HG02571 (cell line): Measurements from ENCODE around the gene UNC93B1.

Experiments used
- ATAC-seq: cut with Tn5 transposase; IDR thresholded peaks from one replicate; pipeline ENCODE4 v1.9.1; 2021; ENCODE audit warnings: mild to moderate bottlenecking, moderate library complexity; ENCODE audit not compliant: unreplicated experiment

Gene UNC93B1

DNA sequence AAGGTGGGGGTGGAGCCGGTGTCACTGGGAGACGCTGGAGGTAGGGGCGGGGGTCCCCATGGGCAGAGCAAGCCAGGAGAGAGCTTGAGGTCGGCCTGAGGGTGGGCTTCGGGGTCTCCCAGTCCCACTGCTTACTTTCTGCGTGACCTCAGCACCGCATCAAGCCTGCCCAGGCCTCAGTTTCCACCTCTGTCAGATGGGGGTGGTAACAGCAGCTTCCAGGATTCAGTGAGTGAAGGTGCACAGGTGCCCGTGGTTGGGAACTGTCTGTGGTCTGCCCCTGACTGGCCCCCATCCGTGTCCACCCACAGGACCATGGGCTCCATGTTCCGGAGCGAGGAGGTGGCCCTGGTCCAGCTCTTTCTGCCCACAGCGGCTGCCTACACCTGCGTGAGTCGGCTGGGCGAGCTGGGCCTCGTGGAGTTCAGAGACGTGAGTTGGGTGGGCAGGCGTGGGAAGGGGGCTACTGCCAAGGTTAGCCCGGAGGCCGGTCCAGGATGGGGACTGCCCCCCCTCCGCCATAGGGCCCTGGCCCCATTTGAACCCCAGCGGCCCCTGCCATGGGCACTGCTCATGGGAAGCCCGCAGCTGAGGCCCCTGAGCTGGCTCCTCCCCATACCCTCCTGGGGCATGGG is 37.2 kb upstream of the UNC93B1 start:
- no peak for ATAC-seq

DNA sequence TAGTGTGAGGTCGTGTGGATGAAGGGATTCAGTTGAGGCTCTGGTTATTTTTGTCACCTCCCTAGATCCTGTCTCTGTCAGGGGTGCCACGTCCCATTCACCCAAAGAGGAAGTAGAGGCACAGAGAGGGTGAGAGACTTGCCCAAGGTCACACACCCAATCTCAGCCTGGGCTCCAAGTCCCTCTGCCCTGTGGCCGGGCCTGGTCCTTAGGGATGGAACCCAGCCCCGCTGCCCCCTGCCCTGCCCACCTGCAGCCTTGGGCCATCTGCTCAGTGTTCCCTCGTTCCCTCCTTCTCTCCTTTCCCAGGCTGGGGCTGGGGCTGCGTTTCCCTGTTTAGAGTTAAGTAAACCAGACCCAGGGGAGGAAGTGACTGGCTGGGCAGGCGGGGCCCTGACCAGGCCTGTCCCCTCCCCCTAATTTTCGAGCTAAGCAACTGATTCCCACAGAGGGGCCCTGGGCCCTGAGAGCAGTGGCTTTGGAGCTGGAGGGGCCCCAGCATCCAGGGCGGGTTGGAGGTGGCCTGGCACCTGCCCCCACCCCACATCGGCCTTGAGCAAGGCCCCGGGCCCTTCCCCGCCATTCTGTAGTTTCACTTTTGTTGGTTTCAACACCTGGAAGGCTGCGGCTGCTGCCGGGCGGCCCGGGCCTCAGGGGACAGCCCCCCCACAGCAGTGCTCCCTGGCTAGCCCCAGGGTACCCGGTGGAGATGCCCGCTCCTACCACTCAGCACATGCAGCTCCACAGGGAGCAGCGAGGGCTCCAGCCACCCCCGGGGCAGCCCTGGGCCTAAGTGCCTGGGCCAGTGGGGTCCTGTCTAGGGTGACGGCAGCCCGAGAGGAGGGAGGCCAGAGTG is 36.4 kb upstream of the UNC93B1 start:
- peak; percentile 49 for ATAC-seq

DNA sequence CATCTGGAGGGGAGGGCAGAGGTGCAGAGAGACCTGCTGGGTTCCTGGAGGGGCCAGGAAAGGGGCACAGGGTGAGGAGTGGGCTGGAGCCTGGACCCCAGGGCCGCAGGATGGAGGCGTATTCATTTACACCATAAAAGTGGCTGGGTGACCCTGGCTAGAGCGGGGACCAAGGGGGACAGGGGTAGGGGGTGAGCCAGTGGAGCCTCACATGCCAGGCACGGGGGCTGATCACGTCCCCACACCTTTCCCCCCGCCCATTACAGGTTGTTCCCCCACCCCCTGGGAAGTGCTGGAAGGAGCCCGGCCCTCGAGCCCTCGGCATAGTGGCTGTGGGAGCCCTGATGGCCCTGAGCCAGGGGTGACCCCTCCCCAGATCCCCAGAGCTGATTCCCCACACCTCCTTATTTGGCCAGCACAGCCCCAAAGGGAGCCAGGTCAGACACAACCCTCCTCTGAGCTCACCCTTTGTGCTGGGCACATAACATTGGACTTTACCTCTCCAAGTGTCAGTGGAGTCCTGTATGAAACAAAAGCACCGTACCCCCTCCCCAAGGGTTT is 35.7 kb upstream of the UNC93B1 start:
- ATAC-seq, result no peak

DNA sequence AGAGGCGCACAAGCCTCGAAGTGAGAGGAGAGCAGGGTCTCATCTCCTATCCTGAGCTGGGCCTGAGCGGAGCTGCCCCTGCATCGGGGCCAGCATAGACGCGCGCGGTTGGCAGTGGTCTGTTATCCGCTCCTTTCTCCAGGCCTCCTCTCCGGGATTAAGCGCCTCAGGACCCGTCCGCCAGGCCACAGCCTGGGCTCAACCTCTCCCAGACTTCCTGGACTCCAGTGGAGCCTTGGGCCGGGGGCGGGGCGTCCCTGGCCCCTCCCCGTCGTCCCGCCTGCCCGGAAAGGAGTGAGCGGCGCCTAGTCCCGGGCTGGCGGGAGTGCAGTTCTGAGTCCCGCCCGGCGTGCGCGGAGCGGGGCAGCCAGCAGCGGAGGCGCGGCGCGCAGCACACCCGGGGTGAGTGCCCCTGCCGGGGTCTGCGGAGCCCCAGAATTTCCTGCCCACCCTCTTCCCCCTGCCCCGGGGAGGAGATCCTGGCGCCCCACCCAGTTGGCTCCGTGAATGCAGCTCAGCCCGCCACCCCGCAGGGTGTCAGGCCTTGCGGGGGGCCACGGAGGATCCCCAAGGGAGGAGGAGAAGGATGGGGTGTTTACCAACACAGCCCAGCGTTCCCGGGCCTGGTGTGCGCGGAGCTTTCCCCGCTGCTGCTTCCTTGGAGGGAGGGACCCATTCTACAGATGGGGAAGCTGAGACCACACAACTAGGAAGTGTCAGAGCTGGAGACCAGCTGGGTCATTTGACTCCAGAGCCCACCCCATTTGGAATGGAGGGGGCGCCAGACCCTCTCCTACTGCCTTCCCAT is 35.0 kb upstream of the UNC93B1 start, which contains the start of gene TCIRG1:
TSS of gene TCIRG1 (plus strand) at position 308 of the 808 bp plus-strand sequence. CDS start 2,247 bp downstream, outside the sequence.
- no peak for ATAC-seq

DNA sequence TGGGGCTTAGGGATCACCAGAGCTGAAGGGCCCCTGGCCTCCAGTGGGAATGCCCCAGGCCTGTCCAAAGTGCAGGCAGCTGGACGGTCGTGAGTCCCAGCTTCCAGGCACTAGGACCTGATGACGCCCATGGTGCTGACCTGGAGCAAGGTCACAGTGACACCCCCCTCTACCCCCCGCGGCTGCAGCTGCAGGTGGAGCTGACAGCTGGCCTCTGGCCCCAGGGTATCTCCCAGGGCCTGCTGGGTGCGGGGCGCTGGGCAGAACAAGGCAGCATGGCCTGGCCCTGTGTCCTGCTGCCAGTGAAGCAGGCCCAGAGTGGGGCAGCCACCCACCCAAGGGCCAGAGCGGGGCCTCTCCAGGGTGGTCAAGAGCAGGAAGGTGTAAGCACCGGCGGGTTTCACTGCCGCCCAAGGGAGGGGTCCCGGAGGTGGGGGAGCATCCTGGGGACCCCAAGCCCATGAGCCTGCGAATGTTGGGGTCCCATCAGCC is 34.4 kb upstream of the UNC93B1 start:
- ATAC-seq, result no peak

DNA sequence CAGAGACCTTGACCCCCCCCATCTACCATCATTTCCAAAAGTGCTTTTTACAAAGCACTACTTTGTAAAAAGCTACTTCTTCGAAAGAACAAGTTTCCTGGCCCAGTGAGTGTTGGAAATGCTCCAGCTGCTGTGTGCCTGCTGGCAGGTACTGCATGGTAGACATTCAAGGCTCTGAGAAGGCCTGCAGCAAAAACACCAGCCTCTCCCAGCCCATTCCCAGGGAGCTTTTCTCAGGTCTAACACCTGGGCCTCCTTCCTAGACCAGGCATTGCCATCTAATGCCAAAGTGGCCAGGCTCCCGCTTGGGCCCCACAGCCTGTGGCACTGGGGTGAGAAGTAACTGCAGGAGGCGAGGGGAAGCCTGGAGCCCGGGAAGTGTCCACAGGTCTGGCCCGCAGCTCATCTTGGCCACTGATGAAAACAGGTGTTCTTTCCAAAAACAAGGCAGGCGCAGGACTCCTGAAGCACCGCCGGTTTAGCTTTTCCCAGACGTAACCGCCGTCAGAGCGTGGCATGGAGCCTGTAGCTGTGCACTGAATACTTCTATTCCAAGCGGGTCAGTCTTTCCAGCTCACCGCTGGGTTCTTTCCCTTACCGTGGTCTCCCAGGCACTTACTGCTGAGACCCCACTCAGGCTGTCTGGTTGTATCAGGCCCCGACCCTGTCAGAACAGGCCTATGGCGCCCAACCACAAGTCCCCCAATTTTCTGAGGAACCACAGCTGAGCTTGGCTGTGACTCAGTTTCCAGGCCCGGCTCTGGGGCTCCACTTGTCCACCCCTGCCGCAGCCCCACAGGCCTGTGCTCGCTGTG is 33.7 kb upstream of the UNC93B1 start:
- no peak for ATAC-seq

DNA sequence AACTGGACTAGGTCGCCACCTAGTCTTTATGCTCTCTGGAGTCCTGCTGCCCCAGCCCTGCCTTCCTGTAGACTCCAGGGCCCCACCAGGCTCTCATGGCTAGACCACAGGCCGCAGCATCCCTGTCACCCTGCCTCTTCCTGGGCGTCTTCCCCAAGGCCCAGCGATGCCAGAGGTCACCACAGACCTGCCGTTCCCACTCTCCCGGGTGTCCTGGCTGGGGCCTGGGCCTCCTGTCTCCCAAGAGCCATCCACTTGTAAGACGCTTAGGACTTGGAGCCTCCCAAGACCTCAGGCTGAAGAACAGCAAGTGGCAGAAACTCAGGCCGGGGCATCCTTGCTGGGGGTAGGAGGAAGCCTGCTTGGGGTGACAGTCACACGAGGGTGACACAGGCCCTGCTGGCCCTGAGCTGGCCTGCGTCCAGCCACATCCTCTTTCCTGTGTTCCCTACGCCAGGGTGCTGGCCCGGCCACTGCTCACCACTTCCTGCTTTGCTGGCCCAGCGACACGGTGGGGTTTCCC is 32.9 kb upstream of the UNC93B1 start:
- no peak for ATAC-seq

DNA sequence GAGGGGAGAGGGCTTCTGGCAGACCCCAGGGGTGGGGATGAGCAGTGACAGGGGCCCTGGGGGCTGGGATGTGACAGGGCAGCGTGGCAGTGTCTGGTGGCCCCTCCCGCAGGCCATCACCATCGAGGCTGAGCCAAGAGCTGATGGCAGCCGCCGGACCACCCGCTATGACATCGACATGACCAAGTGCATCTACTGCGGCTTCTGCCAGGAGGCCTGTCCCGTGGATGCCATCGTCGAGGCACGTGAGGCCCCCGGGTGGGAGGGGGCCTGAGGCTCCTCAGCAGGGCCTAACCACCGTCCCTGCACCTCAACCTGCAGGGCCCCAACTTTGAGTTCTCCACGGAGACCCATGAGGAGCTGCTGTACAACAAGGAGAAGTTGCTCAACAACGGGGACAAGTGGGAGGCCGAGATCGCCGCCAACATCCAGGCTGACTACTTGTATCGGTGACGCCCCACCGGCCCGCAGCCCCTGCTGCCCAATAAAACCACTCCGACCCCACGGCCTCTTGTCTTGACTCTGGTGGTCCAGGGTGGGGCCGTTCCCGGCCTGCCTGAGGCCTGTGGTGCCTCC is 32.3 kb upstream of the UNC93B1 start:
- ATAC-seq, result no peak

DNA sequence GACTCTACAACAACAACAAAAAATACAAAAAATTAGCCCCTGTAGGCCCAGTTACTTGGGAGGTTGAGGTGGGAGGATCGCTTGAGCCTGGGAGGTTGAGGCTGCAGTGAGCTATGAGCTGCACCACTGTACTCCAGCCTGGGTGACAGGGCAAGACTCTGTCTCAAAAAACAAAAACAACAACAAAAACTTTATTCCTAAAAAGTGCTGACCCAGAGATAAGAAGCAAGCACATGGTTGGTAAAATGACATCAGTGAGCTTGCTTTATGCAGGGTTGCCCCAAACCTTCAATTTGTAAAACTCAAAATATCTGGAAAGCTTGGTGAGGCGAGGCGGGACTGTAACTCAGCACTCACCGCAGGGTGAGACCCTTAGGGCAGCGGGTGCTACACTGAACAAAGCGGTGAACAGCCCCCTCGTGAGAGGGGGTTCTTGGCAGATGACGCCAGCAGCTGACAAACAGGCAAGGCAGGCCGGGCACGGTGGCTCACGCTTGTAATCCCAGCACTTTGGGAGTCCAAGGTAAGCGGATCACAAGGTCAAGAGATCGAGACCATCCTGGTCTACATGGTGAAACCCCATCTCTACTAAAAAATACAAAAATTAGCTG is 31.5 kb upstream of the UNC93B1 start:
- ATAC-seq, result no peak

DNA sequence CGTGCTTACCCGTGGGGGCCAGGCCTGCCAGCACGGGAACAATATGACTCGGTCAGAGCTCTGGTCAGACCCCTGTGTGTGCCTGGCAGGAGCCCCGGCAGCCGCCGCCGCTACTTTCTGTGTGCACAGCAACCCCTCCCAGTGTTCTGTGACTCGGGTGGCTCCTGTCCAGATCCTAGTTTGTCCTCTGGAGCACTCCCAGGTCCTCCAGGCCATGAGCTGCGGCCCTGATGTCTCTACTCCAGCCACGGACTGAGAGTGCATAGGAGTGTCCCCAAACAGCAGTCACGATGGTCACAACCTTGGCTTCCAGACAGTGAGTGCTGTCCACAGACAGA is 29.8 kb upstream of the UNC93B1 start:
- ATAC-seq, result no peak

DNA sequence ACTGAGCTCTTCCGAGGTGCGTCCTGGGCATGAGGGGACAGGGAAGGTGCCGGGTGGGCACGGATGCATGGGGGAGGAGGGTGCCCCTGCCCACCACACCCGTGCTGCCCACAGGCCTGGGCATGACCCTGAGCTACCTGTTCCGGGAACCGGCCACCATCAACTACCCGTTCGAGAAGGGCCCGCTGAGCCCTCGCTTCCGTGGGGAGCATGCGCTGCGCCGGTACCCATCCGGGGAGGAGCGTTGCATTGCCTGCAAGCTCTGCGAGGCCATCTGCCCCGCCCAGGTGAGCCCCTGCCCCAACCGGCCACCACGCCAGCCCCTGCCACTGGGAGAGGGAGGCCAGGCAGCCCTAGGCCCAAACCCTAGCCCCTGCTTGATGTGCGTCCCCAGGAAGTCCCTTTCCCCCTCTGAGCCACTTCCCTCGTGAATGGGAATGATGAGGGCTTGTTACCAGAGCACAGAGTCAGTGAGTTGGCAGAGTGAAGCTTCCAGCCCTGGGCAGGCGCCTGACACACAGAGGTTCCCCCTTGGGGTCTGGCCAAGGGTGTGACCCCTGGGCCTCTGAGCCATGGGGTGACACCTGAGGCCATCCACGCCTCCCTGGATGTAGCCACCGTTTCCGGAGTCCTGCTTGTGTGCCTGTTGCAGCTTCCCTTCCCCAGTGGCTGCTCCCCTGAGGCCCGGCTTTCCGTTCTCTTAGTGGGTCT is 29.3 kb upstream of the UNC93B1 start:
- ATAC-seq, result no peak

DNA sequence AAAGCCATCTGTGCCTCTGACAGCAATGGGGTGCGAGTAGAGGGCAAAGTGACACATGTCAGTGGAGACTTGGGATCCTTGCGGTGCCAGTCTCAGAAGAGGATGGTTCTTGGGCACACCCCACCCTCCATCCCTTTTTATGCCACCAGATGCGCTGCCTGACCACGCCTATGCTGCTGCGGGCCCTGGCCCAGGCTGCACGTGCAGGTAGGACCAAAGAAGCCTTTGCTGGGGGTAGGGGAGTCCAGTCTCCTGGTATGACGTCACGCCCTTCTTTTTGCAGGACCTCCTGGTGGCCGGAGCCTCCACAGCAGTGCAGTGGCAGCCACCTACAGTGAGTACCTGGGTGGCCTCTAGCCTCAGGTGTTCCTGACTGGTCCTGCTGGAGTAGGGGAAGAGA is 28.1 kb upstream of the UNC93B1 start:
- ATAC-seq, result no peak

DNA sequence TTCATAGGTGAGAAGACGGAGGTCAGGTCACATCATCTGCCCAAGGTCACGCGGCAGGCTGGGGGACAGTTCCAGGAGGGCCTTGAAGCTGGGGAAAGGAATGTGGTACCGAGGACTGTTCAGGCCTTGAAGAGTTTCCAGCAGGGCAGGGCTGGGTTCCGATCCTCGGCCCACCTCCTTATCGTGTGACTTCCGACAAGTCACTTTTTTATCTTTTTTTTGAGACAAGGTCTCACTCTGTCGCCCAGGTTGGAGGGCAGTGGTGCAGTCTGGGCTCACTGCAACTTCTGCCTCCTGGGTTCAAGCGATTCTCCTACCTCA is 27.2 kb upstream of the UNC93B1 start:
- no peak for ATAC-seq

DNA sequence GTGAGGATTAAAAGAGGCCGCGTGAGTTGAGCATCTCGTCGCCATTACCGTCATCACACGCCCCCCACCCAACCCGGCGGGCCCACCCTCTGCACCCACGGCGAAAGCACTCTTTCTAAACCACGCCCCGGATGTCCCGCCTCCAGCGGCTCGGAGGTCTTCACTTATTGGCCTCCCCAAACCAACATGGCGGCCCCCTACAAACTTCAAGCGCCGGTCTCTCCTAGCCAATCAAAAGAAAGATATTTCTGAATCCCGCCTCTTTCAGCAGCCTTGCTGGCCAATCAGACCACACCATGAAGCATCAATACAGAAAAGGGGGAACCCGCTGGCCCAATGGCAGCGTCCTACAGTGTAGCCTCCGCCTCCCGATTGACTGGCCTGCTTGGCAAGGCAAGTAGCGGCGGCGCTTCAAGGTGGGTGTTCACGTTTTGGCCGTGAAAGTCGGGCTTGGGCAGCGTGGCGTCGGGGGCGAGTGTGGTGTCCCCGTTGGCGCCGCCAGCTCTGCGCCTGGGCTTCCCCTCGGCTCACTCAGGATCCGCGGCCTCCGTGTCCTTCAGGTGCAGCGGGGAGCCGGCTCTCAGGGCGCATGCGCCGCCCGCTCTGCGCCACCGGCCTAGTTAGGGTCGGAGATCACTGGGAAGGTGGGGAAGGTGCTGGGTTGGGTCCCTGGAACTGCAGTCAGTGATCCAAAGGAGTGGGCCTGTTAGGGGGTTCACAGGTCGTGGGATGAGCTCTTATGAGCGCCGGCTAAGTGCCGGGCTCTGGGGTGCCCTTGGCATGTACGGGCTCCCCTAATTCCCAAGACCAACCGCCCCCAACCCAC is 26.6 kb upstream of the UNC93B1 start, which contains the start of gene NDUFS8:
TSS of gene NDUFS8 (plus strand) at position 364 of the 826 bp plus-strand sequence. CDS start 1,471 bp downstream, outside the sequence.
- ATAC-seq, result peak; percentile 86

DNA sequence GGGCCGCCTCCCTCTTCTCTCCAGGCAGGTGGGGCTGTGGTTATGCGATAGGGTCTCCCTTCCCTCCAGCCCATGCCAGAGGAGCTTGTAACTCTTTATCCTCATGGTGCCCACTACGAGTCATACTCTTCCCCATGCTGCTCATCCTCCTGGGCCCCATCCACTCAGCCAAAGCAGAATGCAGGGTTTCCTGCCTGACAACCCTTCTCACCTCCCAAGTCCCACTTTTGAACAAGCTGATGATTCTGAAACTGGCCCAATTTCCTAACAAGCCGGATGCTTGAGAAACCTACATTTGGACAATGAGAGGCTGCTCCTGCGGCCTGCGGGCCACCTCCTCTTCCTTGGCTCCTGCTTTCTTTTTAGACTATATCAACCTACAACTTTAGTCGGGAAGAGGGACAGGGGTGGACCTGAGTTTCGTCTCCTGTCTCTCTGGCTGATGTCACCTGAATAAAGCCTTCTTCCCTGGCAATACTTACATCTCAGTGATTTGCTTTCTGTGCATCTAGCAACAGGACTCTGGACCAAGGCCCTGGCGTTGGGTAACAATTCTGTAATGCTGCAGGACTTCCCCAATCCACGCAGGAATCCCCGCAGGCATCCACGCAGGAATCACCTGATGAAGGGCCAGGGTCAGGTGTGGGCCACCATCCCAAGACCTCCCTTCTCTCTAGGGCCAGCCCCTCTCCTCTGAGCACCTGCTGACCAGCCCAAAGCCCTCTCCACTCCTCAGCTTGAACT is 25.1 kb upstream of the UNC93B1 start:
- ATAC-seq, result no peak

DNA sequence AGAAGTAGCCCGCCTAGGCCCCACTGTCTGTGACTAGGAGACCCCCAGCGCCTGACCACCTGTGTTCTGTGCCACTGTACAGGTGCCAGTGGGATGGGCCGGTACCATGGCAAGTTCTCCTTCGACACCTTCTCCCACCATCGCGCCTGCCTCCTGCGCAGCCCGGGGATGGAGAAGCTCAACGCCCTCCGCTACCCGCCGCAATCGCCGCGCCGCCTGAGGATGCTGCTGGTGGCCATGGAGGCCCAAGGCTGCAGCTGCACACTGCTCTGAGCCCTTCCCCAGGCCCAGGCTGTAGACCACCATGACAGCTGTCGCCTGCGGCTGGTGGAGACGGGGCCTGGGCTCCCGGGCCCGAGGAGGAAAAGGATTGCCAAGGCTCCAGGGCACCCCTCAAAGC is 23.8 kb upstream of the UNC93B1 start:
- no peak for ATAC-seq
